Parathyroid adenoma (tissue), 2 donors: ENCODE data around the gene DNAJC1.

Experiments used
- H2AFZ ChIP-seq: fragments of 300-600 bp; sonication (generic); one replicate; pipeline ENCODE4 v1.7.0; 2017; ENCODE audit warnings: antibody characterized with exemption, mild to moderate bottlenecking
- H3K27ac ChIP-seq: fragments of 300-600 bp; sonication (generic); one replicate; pipeline ENCODE4 v1.7.0; 2017
- H3K27me3 ChIP-seq: fragments of 300-600 bp; sonication (generic); one replicate; pipeline ENCODE4 v1.7.0; 2017; ENCODE audit warnings: low read length; ENCODE audit not compliant: control insufficient read depth, insufficient read depth
- H3K36me3 ChIP-seq: fragments of 300-600 bp; sonication (generic); one replicate; pipeline ENCODE4 v1.7.0; 2017; ENCODE audit warnings: low read length; ENCODE audit not compliant: control insufficient read depth, insufficient read depth
- H3K4me1 ChIP-seq: fragments of 300-600 bp; sonication (generic); one replicate; pipeline ENCODE4 v1.7.0; 2017; ENCODE audit warnings: control low read depth
- H3K4me2 ChIP-seq: fragments of 300-600 bp; sonication (generic); one replicate; pipeline ENCODE4 v1.7.0; 2017; ENCODE audit warnings: low read length
- H3K4me3 ChIP-seq: fragments of 300-600 bp; sonication (generic); one replicate; pipeline ENCODE4 v1.7.0; 2017; ENCODE audit warnings: low read depth, low read length
- H3K79me2 ChIP-seq: fragments of 300-600 bp; sonication (generic); one replicate; pipeline ENCODE4 v1.7.0; 2017; ENCODE audit warnings: control low read depth
- H3K9ac ChIP-seq: fragments of 300-600 bp; sonication (generic); one replicate; pipeline ENCODE4 v1.7.0; 2017; ENCODE audit warnings: mild to moderate bottlenecking
- H3K9me3 ChIP-seq: fragments of 300-600 bp; sonication (generic); one replicate; pipeline ENCODE4 v1.7.0; 2017; ENCODE audit warnings: low read length; ENCODE audit not compliant: control insufficient read depth
- TF ChIP-seq, protein P1 (sequence below): fragments of 300-600 bp; sonication (generic); IDR thresholded peaks from one replicate; pipeline ENCODE4 v1.7.0; 2017; ENCODE audit warnings: antibody characterized with exemption, mild to moderate bottlenecking
- donor health status: primary hyperparathyroidism.

The DNAJC1 gene

GRCh38 chr10:21727452-21728168 lies 275.9 kb downstream of the DNAJC1 start:
- peaks cover 3% of the 10 kb centered on the region for H3K79me2 ChIP-seq
- no peaks in the 10 kb centered on the region for H3K27me3 ChIP-seq
- H3K9ac ChIP-seq, result no peak overlapping the region
- no peak overlapping the region for H3K4me3 ChIP-seq
- TF ChIP-seq, protein P1, sequence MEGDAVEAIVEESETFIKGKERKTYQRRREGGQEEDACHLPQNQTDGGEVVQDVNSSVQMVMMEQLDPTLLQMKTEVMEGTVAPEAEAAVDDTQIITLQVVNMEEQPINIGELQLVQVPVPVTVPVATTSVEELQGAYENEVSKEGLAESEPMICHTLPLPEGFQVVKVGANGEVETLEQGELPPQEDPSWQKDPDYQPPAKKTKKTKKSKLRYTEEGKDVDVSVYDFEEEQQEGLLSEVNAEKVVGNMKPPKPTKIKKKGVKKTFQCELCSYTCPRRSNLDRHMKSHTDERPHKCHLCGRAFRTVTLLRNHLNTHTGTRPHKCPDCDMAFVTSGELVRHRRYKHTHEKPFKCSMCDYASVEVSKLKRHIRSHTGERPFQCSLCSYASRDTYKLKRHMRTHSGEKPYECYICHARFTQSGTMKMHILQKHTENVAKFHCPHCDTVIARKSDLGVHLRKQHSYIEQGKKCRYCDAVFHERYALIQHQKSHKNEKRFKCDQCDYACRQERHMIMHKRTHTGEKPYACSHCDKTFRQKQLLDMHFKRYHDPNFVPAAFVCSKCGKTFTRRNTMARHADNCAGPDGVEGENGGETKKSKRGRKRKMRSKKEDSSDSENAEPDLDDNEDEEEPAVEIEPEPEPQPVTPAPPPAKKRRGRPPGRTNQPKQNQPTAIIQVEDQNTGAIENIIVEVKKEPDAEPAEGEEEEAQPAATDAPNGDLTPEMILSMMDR, result no peak
- no peak overlapping the region for H3K27ac ChIP-seq
- no peak overlapping the region for H3K4me2 ChIP-seq
- peaks cover 8% of the 10 kb centered on the region for H3K4me1 ChIP-seq
- H2AFZ ChIP-seq, result no peak overlapping the region
- H3K36me3 ChIP-seq, result no peaks in the 10 kb centered on the region
- H3K9me3 ChIP-seq, result no peaks in the 10 kb centered on the region

DNA sequence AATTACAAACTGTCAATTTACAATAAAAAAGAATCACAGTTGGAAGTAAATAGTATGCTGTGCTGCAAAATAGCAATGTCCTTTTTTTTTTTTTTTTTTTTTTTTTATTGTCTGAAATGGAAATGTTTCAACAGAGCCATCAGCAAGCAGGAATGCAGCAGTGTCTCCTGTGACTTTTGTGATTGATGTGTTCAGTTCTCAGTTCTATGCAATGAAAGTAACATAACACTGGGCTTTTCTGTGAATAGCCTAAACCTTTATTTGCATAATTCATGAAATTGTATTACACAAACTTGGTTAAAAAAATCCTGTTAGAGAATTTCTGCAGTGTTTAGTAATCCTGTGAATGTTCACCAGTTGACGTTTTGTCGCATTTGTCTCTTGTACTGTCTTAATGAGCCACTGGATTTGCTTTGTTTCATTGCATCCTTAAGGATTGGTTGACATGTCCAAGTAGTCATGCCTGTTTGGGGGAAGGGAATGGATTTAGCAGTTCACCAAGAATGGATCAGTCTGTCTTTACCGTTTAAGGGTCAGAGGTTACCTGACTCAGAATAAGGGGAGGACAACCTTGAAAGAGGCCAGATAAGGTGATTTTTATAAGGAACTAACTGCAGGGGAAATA lies 276.8 kb downstream of the DNAJC1 start:
- Histone ChIP-seq H3K36me3 (no peaks in the 10 kb centered on the region), H3K27me3 (no peaks in the 10 kb centered on the region), H2AFZ (no peak overlapping the region), H3K9ac (no peak overlapping the region), H3K4me2 (no peak overlapping the region), H3K79me2 (no peaks in the 10 kb centered on the region), H3K4me1 (peaks cover 8% of the 10 kb centered on the region), H3K9me3 (no peaks in the 10 kb centered on the region), H3K4me3 (no peak overlapping the region), H3K27ac (no peak overlapping the region)
- TF ChIP-seq, protein P1, result no peak

- H3K4me3 ChIP-seq, result no peak overlapping the region
- no peaks in the 10 kb centered on the region for H3K27me3 ChIP-seq
- H3K4me2 ChIP-seq, result peak overlapping the region; percentile 16
- no peak overlapping the region for H3K27ac ChIP-seq
- no peak overlapping the region for H3K9ac ChIP-seq
- no peaks in the 10 kb centered on the region for H3K79me2 ChIP-seq
- TF ChIP-seq, protein P1, result no peak
- no peak overlapping the region for H2AFZ ChIP-seq
- peaks cover 8% of the 10 kb centered on the region for H3K4me1 ChIP-seq
- H3K9me3 ChIP-seq, result no peaks in the 10 kb centered on the region
- no peaks in the 10 kb centered on the region for H3K36me3 ChIP-seq
Observed at GRCh38 chr10:21724687-21725367, 278.7 kb downstream of the DNAJC1 start.

- Histone ChIP-seq H3K9me3 (no peaks in the 10 kb centered on the region), H3K4me3 (no peak overlapping the region), H3K4me2 (peak overlapping the region; percentile 16), H3K27ac (no peak overlapping the region), H3K27me3 (no peaks in the 10 kb centered on the region), H2AFZ (no peak overlapping the region), H3K4me1 (peaks cover 8% of the 10 kb centered on the region), H3K9ac (no peak overlapping the region), H3K79me2 (no peaks in the 10 kb centered on the region), H3K36me3 (no peaks in the 10 kb centered on the region)
- TF ChIP-seq, protein P1, result no peak
Observed at GRCh38 chr10:21724020-21724589, 279.4 kb downstream of the DNAJC1 start.
